Activated CD4-positive, alpha-beta T cell treated with anti-CD3 and anti-CD28 coated beads, Interleukin-2, amount 50 U/mL, for 4 hours (primary cell): ENCODE results near the gene BACH2.
"Not testable (repeated sequence)": the region's sequence is repeated elsewhere in the genome, so short reads cannot be mapped to it uniquely, and the experiment has no call there.

ENCODE experiments used
- DNase-seq, 2 experiments: peaks; one replicate each; pipeline ENCODE4 v3.0.0-alpha.2; 2020

BACH2 gene

GRCh38 chr6:89984926-89985750 lies 311.5 kb downstream of the BACH2 start:
- DNase-seq: no peak

GRCh38 chr6:89980353-89980752 lies 316.3 kb downstream of the BACH2 start:
- no peak for DNase-seq

GRCh38 chr6:89979481-89980119 lies 317.0 kb downstream of the BACH2 start:
- no peak for DNase-seq

- DNase-seq: no peak
These were observed 317.9 kb downstream of the BACH2 start for GRCh38 chr6:89978749-89979145.

- no peak for DNase-seq
These were observed 318.6 kb downstream of the BACH2 start for GRCh38 chr6:89977808-89978748.

- DNase-seq: no peak
These were observed 320.0 kb downstream of the BACH2 start for GRCh38 chr6:89976694-89977020.

- DNase-seq: no peak
These were observed 320.5 kb downstream of the BACH2 start for GRCh38 chr6:89975991-89976693.

- no peak for DNase-seq
These were observed 321.3 kb downstream of the BACH2 start for GRCh38 chr6:89975366-89975765.

- no peak for DNase-seq
These were observed 321.8 kb downstream of the BACH2 start for GRCh38 chr6:89974834-89975233.

GRCh38 chr6:89972025-89972381 lies 324.6 kb downstream of the BACH2 start:
- DNase-seq: no peak

GRCh38 chr6:89971338-89972024 lies 325.2 kb downstream of the BACH2 start:
- not testable (repeated sequence) for DNase-seq

- DNase-seq: no peak
These were observed 325.9 kb downstream of the BACH2 start for GRCh38 chr6:89970609-89971337.

GRCh38 chr6:89970072-89970471 lies 326.6 kb downstream of the BACH2 start:
- DNase-seq: no peak

- no peak for DNase-seq
These were observed 329.7 kb downstream of the BACH2 start for GRCh38 chr6:89966913-89967312.

GRCh38 chr6:89966228-89966544 lies 330.5 kb downstream of the BACH2 start:
- DNase-seq: no peak

GRCh38 chr6:89965441-89966227 lies 331.0 kb downstream of the BACH2 start:
- DNase-seq: no peak

GRCh38 chr6:89963391-89963790 lies 333.3 kb downstream of the BACH2 start:
- DNase-seq: no peak

GRCh38 chr6:89961481-89961880 lies 335.2 kb downstream of the BACH2 start:
- no peak for DNase-seq

GRCh38 chr6:89959883-89960282 lies 336.8 kb downstream of the BACH2 start:
- no peak for DNase-seq

GRCh38 chr6:89956182-89956581 lies 340.5 kb downstream of the BACH2 start:
- DNase-seq: no peak

- no peak for DNase-seq
These were observed 341.3 kb downstream of the BACH2 start for GRCh38 chr6:89955364-89955763.
